ENCODE measurements around the gene CLRN1.

GRCh38 chr3:150885535-150885934, 87.0 kb downstream of the CLRN1 start:
- TF ChIP-seq, protein P1, sequence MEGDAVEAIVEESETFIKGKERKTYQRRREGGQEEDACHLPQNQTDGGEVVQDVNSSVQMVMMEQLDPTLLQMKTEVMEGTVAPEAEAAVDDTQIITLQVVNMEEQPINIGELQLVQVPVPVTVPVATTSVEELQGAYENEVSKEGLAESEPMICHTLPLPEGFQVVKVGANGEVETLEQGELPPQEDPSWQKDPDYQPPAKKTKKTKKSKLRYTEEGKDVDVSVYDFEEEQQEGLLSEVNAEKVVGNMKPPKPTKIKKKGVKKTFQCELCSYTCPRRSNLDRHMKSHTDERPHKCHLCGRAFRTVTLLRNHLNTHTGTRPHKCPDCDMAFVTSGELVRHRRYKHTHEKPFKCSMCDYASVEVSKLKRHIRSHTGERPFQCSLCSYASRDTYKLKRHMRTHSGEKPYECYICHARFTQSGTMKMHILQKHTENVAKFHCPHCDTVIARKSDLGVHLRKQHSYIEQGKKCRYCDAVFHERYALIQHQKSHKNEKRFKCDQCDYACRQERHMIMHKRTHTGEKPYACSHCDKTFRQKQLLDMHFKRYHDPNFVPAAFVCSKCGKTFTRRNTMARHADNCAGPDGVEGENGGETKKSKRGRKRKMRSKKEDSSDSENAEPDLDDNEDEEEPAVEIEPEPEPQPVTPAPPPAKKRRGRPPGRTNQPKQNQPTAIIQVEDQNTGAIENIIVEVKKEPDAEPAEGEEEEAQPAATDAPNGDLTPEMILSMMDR (IDR thresholded peaks at IDR 0.05) = no peak
- no peak for TF ChIP-seq POLR2A (IDR thresholded peaks at IDR 0.05)
- TF ChIP-seq EP300 (IDR thresholded peaks at IDR 0.05) = no peak
